Pancreas (tissue), 10 donors: ENCODE measurements around the gene TTC23. TPM values are rescaled to one million over a fixed set of nuclear protein-coding genes. Genes with fewer than 3 reads are reported as not detected.

Experiments
- ATAC-seq, 4 donors: fragments of 200-7000 bp; cut with Tn5 transposase; one replicate each; pipeline versions ENCODE4 v1.8.0 to v1.9.1; 2020; ENCODE audit warnings: mild to moderate bottlenecking in 4 of 4, moderate library complexity in 4 of 4
- DNase-seq, 6 donors: peaks; one replicate each; pipeline ENCODE4 v3.0.0-alpha.2; 2020
- FAIRE-seq: peaks from 2 replicates; lab custom pipeline; 2012; peaks lifted over from hg19 to GRCh38; lab: Jason Lieb, UNC
- H3K27ac ChIP-seq, 4 donors: fragments of 200-600 bp; sonication (generic); 1 replicate in 3 of 4; 2 replicates in 1 of 4; pipeline versions ENCODE4 v1.5.0 to v1.8.0; 2020
- H3K27me3 ChIP-seq, 4 donors: fragments of 200-600 bp; one replicate each; pipeline ENCODE4 v1.8.0; 2021
- H3K36me3 ChIP-seq, 3 donors: fragments of 200-600 bp; sonication (generic) in 1 of 3; one replicate each; pipeline versions ENCODE4 v1.5.0 to v1.8.0; 2020 to 2021
- H3K4me1 ChIP-seq, 3 donors: fragments of 200-600 bp; one replicate each; pipeline ENCODE4 v1.8.0; 2021
- H3K4me3 ChIP-seq, 4 donors: fragments of 200-600 bp; sonication (generic) in 2 of 4; one replicate each; pipeline versions ENCODE4 v1.5.0 to v1.8.0; 2020 to 2021
- H3K9me3 ChIP-seq, 4 donors: fragments of 200-600 bp; one replicate each; pipeline ENCODE4 v1.8.0; 2021
- WGBS, 2 donors: extraction: QIAGEN DNeasy Blood & Tissue Kit; methylation state at CpG; one replicate each; pipeline ENCODE4 v1.1.7; 2013; 5-methylcytosine and 5-hydroxymethylcytosine counted together
- intact Hi-C, 3 donors: fragments of 100-400 bp; cut with DNase I; formaldehyde crosslinking; loops; one replicate each; pipeline versions ENCODE4 v1.11.1 to v1.14.2; 2022
- polyA plus RNA-seq, 2 donors: library from polyadenylated mRNA; stranded (reverse); fragments of 200-250 nt; gene quantifications; one replicate each; pipeline ENCODE4 v1.2.3, GENCODE V29; 2013
- total RNA-seq, 6 donors: library from RNA; stranded (reverse); fragmentation: NEBNext Ultra II Directional in 4 of 6; extraction: Animal tissue kit (Norgen Biotek cat#: 25700) in 4 of 6; gene quantifications; one replicate each; pipeline versions ENCODE4 v1.2.1 to v1.2.4, GENCODE V29; 2021 to 2023
- TF ChIP-seq, protein P1 (sequence below), 4 donors: fragments of 200-600 bp; sonication (generic) in 3 of 4; IDR thresholded peaks; one replicate each; pipeline versions ENCODE4 v1.5.0 to v1.8.0; 2021; ENCODE audit warnings: antibody characterized with exemption in 4 of 4
- donor health status: healthy with polysubstance abuse.
- donor health status: DM: no; HTN: no; CAD: no; lungs with moderate emphysema.
- donor health status: DM: no; HTN: no; CAD: no.
- donor health status: control.
- donor health status: control.
- donor health status: Bipolar disorder and iron deficiency.
- donor health status: DM: yes; HTN: yes; CAD: no.
- donor health status: DM: no; HTN: no; CAD: no.
- donor health status: DM: no; HTN: no; CAD: no.
- donor health status: DM: yes; HTN: yes; CAD: no.

The TTC23 gene
- total and polyA plus RNA-seq, 8 donors = 5.5 to 13.5 (median 7.8) TPM

GRCh38 chr15:99182791-99183190, 66.6 kb downstream of the TTC23 start:
- H3K9me3 ChIP-seq = no peaks in the 10 kb centered on the region
- H3K4me1 ChIP-seq = peaks cover 0 to 6% (median 0%) of the 10 kb centered on the region in 3 donors
- TF ChIP-seq, protein P1, sequence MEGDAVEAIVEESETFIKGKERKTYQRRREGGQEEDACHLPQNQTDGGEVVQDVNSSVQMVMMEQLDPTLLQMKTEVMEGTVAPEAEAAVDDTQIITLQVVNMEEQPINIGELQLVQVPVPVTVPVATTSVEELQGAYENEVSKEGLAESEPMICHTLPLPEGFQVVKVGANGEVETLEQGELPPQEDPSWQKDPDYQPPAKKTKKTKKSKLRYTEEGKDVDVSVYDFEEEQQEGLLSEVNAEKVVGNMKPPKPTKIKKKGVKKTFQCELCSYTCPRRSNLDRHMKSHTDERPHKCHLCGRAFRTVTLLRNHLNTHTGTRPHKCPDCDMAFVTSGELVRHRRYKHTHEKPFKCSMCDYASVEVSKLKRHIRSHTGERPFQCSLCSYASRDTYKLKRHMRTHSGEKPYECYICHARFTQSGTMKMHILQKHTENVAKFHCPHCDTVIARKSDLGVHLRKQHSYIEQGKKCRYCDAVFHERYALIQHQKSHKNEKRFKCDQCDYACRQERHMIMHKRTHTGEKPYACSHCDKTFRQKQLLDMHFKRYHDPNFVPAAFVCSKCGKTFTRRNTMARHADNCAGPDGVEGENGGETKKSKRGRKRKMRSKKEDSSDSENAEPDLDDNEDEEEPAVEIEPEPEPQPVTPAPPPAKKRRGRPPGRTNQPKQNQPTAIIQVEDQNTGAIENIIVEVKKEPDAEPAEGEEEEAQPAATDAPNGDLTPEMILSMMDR (IDR thresholded peaks at IDR 0.05) = no peak
- no peak overlapping the region for H3K27ac ChIP-seq
- ATAC-seq (no peak), DNase-seq (no peak), FAIRE-seq (no peak)
- H3K27me3 ChIP-seq = no peaks in the 10 kb centered on the region
- 93 to 100% methylated on average over 1 of the region's 1 CpG for WGBS, 2 donors
- no peaks in the 10 kb centered on the region for H3K36me3 ChIP-seq
- H3K4me3 ChIP-seq = no peak overlapping the region
- intact Hi-C loops = no loop called here

GRCh38 chr15:99181545-99181971, 67.8 kb downstream of the TTC23 start:
- no peak overlapping the region for H3K4me3 ChIP-seq
- ATAC-seq (peak in 2 of 4 donors; percentile 19 to 56), FAIRE-seq (no peak), DNase-seq (no peak)
- no peak overlapping the region for H3K27ac ChIP-seq
- intact Hi-C loops = no loop called here
- H3K27me3 ChIP-seq = no peaks in the 10 kb centered on the region
- TF ChIP-seq, protein P1 (IDR thresholded peaks at IDR 0.05) = no peak
- H3K9me3 ChIP-seq = no peaks in the 10 kb centered on the region
- H3K4me1 ChIP-seq = peaks cover 0 to 6% (median 0%) of the 10 kb centered on the region in 3 donors
- WGBS, 2 donors = 59 to 66% methylated on average over 4 of the region's 4 CpGs
- H3K36me3 ChIP-seq = no peaks in the 10 kb centered on the region

GRCh38 chr15:99180964-99181306, 68.4 kb downstream of the TTC23 start:
- no peaks in the 10 kb centered on the region for H3K4me1 ChIP-seq
- H3K27ac ChIP-seq = no peak overlapping the region
- H3K9me3 ChIP-seq = no peaks in the 10 kb centered on the region
- TF ChIP-seq, protein P1 (IDR thresholded peaks at IDR 0.05) = no peak
- H3K27me3 ChIP-seq = no peaks in the 10 kb centered on the region
- no peak for FAIRE-seq
- H3K4me3 ChIP-seq = no peak overlapping the region
- ATAC-seq = no peak
- intact Hi-C loops = no loop called here
- no peak for DNase-seq
- WGBS, 2 donors = 72 to 75% methylated on average over 2 of the region's 2 CpGs
- H3K36me3 ChIP-seq = no peaks in the 10 kb centered on the region

DNA sequence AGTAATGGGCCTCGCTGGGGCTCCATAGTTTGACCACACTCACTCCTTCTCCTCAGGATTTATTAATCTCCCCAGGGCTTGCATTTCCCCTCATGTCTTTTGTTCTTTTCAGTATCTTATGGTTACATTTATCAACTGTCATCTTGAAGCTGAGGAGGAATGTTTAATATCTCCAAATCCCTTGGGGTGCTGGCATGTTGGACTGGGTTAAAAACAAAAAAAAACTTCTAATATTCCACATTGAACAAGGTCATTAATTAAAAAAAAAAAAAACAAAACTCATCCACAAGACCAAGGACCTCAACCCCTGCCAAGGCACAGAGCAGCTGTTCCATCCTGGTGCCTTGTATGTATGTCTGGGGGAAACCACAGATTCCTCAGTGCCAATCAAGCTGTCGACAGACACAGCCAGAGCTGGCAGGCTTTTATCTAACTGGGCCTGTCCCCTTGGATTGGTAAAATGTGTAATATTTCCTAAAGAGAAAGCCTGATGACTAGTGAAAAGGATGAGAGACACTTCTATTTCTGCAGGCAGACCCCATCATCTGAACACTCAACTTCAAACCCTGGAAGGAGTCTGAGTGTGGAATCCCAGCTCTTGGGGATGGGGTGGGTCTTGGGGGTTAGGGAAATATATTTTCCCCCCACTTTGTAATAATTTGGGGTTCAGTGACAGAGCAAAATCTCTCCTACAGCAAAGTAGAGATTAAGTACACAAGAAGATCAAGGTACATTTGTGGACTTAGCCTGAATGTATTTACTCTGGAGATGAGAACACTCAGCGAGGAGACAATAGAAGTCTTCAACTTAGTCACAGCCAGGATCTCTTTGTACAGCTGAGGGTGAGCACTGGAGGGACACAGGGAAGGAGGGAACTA, 69.1 kb downstream of the TTC23 start:
- TF ChIP-seq, protein P1 (IDR thresholded peaks at IDR 0.05) = no peak
- Histone ChIP-seq H3K9me3 (no peaks in the 10 kb centered on the region), H3K27ac (no peak overlapping the region), H3K27me3 (no peaks in the 10 kb centered on the region), H3K4me1 (no peaks in the 10 kb centered on the region), H3K4me3 (no peak overlapping the region), H3K36me3 (no peaks in the 10 kb centered on the region)
- 85 to 90% methylated on average over 3 of the region's 3 CpGs for WGBS, 2 donors
- ATAC-seq (no peak), DNase-seq (no peak), FAIRE-seq (no peak)
- intact Hi-C loops = no loop called here

GRCh38 chr15:99177679-99178078, 71.7 kb downstream of the TTC23 start:
- H3K27me3 ChIP-seq = no peaks in the 10 kb centered on the region
- H3K36me3 ChIP-seq = no peaks in the 10 kb centered on the region
- intact Hi-C loops = no loop called here
- TF ChIP-seq, protein P1 (IDR thresholded peaks at IDR 0.05) = no peak
- DNase-seq = no peak
- H3K27ac ChIP-seq = no peak overlapping the region
- H3K4me3 ChIP-seq = no peak overlapping the region
- FAIRE-seq = no peak
- H3K4me1 ChIP-seq = no peaks in the 10 kb centered on the region
- no peaks in the 10 kb centered on the region for H3K9me3 ChIP-seq
- WGBS, 2 donors = 96 to 100% methylated on average over 2 of the region's 2 CpGs
- ATAC-seq = no peak
